Anterior cingulate cortex (tissue), 58 donors: ENCODE data around the gene HBM.
"Not testable (repeated sequence)": the region's sequence is repeated elsewhere in the genome, so short reads cannot be mapped to it uniquely, and the experiment has no call there.

Experiments used
- DNase-seq, 58 donors: peaks; one replicate each; lab custom pipeline; 2025; lab: John Stamatoyannopoulos, UW

HBM gene

GRCh38 chr16:166375-167121, 770 bp downstream of the HBM start:
- DNase-seq: no peak

- no peak for DNase-seq
Observed at GRCh38 chr16:167122-167690, 1.4 kb downstream of the HBM start.

- no peak for DNase-seq
Observed at GRCh38 chr16:168424-168823, 2.6 kb downstream of the HBM start.

- DNase-seq: no peak
Observed at GRCh38 chr16:169014-169413, 3.2 kb downstream of the HBM start.

- DNase-seq: not testable (repeated sequence)
Observed at GRCh38 chr16:170088-170507, 4.3 kb downstream of the HBM start.

GRCh38 chr16:170788-171187, 5.0 kb downstream of the HBM start:
- no peak for DNase-seq

GRCh38 chr16:172374-172941, 6.7 kb downstream of the HBM start, which contains the start of gene HBA2:
Gene HBA2, plus strand, starts transcription at chr16:172876. Its CDS starts 37 bp downstream, at chr16:172913.
- not testable (repeated sequence) for DNase-seq

- not testable (repeated sequence) for DNase-seq
Observed at GRCh38 chr16:173211-173854, 7.6 kb downstream of the HBM start.

- DNase-seq: not testable (repeated sequence)
Observed at GRCh38 chr16:173928-174769, 8.4 kb downstream of the HBM start.

GRCh38 chr16:175011-175949, 9.5 kb downstream of the HBM start:
- DNase-seq: no peak

GRCh38 chr16:176006-176405, 10.2 kb downstream of the HBM start:
- DNase-seq: not testable (repeated sequence)

- DNase-seq: not testable (repeated sequence)
Observed at GRCh38 chr16:176477-177382, 11.0 kb downstream of the HBM start, which contains the start of gene HBA1. Gene HBA1, plus strand, starts transcription at chr16:176680. Its CDS starts 37 bp downstream, at chr16:176717.

- DNase-seq: no peak
Observed at GRCh38 chr16:177394-177822, 11.6 kb downstream of the HBM start.

- no peak for DNase-seq
Observed at GRCh38 chr16:177981-178667, 12.3 kb downstream of the HBM start.

- DNase-seq: no peak
Observed at GRCh38 chr16:178668-179015, 12.9 kb downstream of the HBM start.

GRCh38 chr16:179211-180092, 13.7 kb downstream of the HBM start:
- no peak for DNase-seq
